Superior temporal gyrus (tissue), 1 donor: ENCODE results near the gene NCAPD2.

Source experiments
- DNase-seq: peaks from one replicate; pipeline ENCODE4 v3.0.0-alpha.2; 2016; ENCODE audit errors: extremely low spot score

NCAPD2 gene

GRCh38 chr12:6569786-6570185 lies 75.9 kb downstream of the NCAPD2 start:
- DNase-seq: no peak

- no peak for DNase-seq
These were observed 76.5 kb downstream of the NCAPD2 start for GRCh38 chr12:6570264-6570887.

- no peak for DNase-seq
These were observed 79.1 kb downstream of the NCAPD2 start for GRCh38 chr12:6573001-6573400.

- no peak for DNase-seq
These were observed 80.8 kb downstream of the NCAPD2 start for GRCh38 chr12:6574576-6575295.

- DNase-seq: no peak
These were observed 81.7 kb downstream of the NCAPD2 start for GRCh38 chr12:6575648-6576047.
